ENCODE data around the gene PTPN14.
"Not testable (repeated sequence)": the region's sequence is repeated elsewhere in the genome, so short reads cannot be mapped to it uniquely, and the experiment has no call there.

Gene PTPN14

DNA sequence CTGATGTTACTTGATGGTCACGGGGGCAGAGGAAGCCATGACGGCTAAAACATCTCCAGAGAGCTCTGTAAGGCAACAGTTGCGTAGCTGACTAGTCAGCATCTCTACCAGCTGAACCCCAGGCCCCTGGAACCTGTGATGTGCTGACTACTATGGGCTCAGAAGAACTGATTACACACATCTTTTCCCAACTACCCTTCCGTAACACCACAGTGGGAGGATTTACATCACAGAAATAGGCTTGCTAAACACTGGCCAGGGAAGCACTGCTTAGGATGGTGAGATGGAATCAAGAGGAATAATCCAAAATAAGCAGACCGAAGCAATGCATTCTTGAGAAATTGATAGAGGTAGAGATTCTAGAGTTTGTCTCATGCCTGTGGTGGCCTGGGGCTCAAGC is 148.0 kb downstream of the PTPN14 start:
- no peak for DNase-seq (ENCODE audit: low read depth in 2 of 2)
- no peak for TF ChIP-seq CTCF (IDR thresholded peaks at IDR 0.05; ENCODE audit: low read depth, low read length)

DNA sequence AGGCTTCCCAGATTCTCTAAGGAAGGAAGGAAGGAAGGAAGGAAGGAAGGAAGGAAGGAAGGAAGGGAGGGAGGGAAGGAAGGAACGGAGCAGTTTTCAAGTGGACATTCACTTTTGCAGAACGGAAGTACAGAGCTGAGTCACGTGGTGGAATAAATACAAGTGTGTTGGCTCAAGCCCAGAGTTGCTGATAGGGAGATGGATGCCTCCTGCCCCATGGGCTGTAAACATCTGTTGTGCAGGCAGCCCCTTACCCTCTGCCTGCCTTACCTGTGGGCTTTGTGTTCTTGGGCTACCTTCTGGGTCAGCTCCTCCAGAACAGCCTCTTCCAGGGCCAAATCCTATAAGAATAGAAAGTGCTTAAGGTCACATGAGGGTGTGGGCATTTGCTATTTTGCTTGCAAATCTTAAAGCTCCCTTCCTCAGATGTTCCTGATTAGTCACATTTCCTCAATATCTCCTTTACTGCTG is 148.8 kb downstream of the PTPN14 start:
- no peak overlapping the region for H3K4me3 ChIP-seq (replicated peaks in 1 of 2; ENCODE audit: low read depth in 2 of 2, low read length in 2 of 2)
- no peak for TF ChIP-seq CTCF (IDR thresholded peaks at IDR 0.05; ENCODE audit: low read depth, low read length)
- peak; percentile 39 for DNase-seq (ENCODE audit: low read depth in 2 of 2)

More for the DNA sequence above, 148.0 kb downstream of the PTPN14 start:
- no peak overlapping the region for H3K4me3 ChIP-seq (replicated peaks in 1 of 2; ENCODE audit: low read depth in 2 of 2, low read length in 2 of 2)

GRCh38 chr1:214401666-214402065 is 149.7 kb downstream of the PTPN14 start:
- no peak for TF ChIP-seq CTCF (IDR thresholded peaks at IDR 0.05; ENCODE audit: low read depth, low read length)
- no peak overlapping the region for H3K4me3 ChIP-seq (replicated peaks in 1 of 2; ENCODE audit: low read depth in 2 of 2, low read length in 2 of 2)
- DNase-seq (ENCODE audit: low read depth in 2 of 2) = no peak

GRCh38 chr1:214400131-214400530 is 151.3 kb downstream of the PTPN14 start:
- DNase-seq (ENCODE audit: low read depth in 2 of 2) = no peak
- TF ChIP-seq CTCF (IDR thresholded peaks at IDR 0.05; ENCODE audit: low read depth, low read length) = no peak
- no peak overlapping the region for H3K4me3 ChIP-seq (replicated peaks in 1 of 2; ENCODE audit: low read depth in 2 of 2, low read length in 2 of 2)

GRCh38 chr1:214398490-214398889 is 152.9 kb downstream of the PTPN14 start:
- no peak for DNase-seq (ENCODE audit: low read depth in 2 of 2)
- TF ChIP-seq CTCF (IDR thresholded peaks at IDR 0.05; ENCODE audit: low read depth, low read length) = no peak
- H3K4me3 ChIP-seq (replicated peaks in 1 of 2; ENCODE audit: low read depth in 2 of 2, low read length in 2 of 2) = no peak overlapping the region

DNA sequence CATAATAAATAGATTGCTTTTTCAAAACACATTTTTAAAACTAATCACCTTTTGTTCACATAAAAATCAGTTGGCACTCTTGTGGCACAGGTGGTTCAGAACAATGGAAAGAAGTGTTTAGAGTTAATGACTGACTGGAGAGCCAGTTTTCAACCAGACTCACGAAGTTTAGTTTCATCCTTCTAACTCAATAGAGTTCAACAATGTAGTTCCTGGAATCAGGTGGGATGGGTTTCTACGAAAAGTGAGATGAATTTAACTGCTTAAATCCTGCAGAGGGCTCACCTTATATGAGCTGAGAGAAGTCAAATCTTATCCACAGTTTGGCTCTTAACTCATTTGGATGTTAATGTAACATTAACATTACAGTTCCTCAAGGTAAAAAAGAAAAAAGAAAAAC is 153.9 kb downstream of the PTPN14 start:
- no peak for DNase-seq (ENCODE audit: low read depth in 2 of 2)
- H3K4me3 ChIP-seq (replicated peaks in 1 of 2; ENCODE audit: low read depth in 2 of 2, low read length in 2 of 2) = no peak overlapping the region
- TF ChIP-seq CTCF (IDR thresholded peaks at IDR 0.05; ENCODE audit: low read depth, low read length) = no peak

- H3K4me3 ChIP-seq (replicated peaks in 1 of 2; ENCODE audit: low read depth in 2 of 2, low read length in 2 of 2) = no peak overlapping the region
- DNase-seq (ENCODE audit: low read depth in 2 of 2) = no peak
- TF ChIP-seq CTCF (IDR thresholded peaks at IDR 0.05; ENCODE audit: low read depth, low read length) = no peak
Observed at GRCh38 chr1:214396330-214396729, 155.1 kb downstream of the PTPN14 start.

GRCh38 chr1:214394569-214394968 is 156.8 kb downstream of the PTPN14 start:
- DNase-seq (ENCODE audit: low read depth in 2 of 2) = peak; percentile 73 to 90
- not testable (repeated sequence) for H3K4me3 ChIP-seq (replicated peaks in 1 of 2; ENCODE audit: low read depth in 2 of 2, low read length in 2 of 2)

Data from cardiac fibroblast (primary cell).